GM19025 (cell line): Measurements from ENCODE around the gene TAP1.
"Not testable (repeated sequence)": the region's sequence is repeated elsewhere in the genome, so short reads cannot be mapped to it uniquely, and the experiment has no call there.

Experiments
- ATAC-seq: cut with Tn5 transposase; IDR thresholded peaks from one replicate; pipeline ENCODE4 v1.9.1; 2021; ENCODE audit warnings: mild to moderate bottlenecking, low read depth, moderate library complexity; ENCODE audit not compliant: unreplicated experiment

The TAP1 gene

DNA sequence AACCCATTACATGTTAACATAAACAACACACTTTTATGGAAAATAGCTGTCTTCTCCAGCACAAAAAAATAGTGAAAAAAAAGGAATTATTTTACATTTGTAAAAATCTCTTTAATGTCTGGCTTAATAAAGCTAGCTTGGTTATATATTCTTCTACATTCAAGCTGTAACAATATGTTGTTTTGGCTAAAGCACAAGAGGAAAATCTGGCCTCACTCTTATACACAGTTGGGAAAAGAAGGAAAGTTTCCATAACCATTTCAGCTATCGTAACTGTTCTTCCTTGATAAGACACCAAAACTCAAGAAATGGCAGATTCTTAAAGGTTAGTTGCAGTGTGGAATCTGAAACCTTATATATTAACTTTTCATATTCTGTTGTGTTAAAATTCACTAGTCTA is 44.3 kb downstream of the TAP1 start:
- ATAC-seq = no peak

DNA sequence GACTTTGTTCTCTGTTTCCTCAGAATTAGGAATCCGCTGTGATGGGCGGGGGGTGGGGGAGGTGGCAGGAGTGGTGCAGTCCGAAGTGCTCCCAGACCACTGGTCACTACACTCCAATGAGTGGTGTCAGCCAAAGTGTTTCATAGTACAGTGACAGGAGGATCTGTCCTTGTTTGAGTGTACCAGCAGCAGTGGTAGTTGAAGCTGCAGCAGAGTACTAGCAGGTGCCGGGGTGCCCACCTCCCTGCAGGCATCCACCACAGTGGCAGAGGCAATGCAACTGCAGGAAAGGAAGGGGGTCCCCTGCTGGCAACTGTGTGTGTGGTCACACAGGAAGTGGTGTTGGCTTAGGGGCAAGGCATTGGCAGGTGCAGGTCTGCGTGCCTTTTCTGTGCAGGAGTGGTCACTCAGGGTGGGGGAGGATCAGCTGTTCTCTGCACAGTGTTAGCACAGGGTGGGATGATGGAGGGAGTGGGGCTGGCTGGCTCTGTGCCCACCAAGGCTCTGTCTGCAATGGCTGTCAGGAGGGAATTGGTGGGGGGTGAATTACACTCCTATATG is 46.4 kb downstream of the TAP1 start:
- ATAC-seq = no peak

DNA sequence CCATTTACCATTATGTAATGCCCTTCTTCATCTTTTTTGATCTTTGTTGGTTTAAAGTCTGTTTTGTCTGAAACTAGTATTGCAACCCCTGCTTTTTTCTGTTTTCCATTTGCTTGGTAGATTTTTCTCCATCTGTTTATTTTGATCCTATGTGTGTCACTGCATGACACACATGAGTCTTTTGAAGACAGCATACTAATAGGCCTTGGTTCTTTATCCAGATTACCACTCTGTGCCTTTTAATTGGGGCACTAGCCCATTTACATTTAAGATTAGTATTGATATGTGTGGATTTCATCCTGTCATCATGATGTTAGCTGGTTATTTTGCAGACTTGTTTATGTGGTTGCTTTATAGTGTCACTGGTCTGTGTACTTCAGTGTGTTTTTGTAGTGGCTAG is 48.1 kb downstream of the TAP1 start:
- not testable (repeated sequence) for ATAC-seq

GRCh38 chr6:32803416-32803815 is 50.1 kb downstream of the TAP1 start:
- no peak for ATAC-seq

DNA sequence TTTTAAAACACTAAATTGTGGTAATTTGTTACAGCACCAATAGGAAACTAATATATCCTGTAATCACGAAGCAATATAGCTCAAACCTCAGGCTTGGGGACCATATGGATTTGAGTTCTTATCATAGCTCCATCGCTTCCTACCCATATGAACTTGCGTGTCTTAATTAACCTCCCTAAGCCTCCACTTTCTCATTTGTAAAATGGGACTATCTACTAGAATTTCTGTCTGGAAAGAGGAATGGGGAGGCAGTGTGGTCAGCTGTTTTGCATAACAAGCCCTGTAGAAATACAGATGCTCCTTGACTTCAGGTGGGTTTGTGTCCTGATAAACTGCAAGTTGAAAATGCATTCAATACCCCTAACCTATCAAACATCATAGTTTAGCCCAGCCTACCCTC is 53.8 kb downstream of the TAP1 start:
- no peak for ATAC-seq

GRCh38 chr6:32799168-32799567 is 54.3 kb downstream of the TAP1 start:
- no peak for ATAC-seq

GRCh38 chr6:32796848-32797776 is 56.4 kb downstream of the TAP1 start:
- ATAC-seq = no peak
